ENCODE data around the gene IFNLR1. TPM values are rescaled to one million over a fixed set of nuclear protein-coding genes. Genes with fewer than 3 reads are reported as not detected.

The IFNLR1 gene
- total RNA-seq, 1 donor from 2014 or later, result 2.5 TPM

DNA sequence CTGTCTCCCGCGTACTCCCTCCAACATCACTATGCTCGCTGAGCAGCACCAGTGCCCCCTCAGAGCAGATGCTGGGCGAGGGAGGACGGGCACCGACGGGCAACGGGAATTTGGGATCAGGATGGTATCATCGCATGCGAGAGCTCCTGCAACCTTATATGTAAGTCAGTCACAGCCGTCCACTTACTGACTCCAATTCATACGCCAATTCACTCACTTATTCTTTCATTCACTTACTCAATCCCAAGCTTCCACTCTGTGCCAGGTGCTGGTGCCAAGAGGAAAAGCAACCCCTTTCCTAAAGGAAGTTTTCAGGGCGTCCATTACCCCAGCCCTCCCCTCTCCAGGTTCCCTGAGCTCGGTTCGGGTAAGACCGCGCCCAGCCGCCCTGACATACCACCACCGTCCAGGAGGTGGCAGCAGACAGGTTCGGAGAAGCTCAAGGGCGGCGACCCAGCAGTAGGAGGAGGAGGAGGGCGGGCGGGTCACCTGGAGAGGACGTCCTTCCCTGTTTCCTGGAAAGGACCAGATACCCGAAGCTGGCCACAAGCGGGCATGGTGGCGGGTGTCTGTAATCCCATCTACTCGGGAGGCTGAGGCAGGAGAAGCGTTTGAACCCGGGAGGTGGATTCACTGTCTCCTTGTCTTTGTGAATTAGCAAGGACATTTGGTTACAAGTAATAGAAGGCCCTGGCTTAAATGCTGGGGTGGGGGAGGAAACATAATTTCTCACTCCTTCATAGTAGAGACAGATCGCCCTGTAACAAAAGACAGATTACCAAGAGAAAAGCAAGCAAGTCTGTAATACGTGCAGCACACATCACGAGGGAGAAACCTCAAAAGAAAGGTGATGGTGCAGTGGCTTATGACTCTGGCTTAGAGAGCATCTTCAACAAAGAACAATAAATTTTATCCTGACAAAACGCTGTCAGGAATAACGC lies 36.6 kb downstream of the IFNLR1 start:
- intact Hi-C loops (cut with micrococcal nuclease), result loop anchor here (1.0 kb wide), 1 partner anchor 241 kb away; no protein-coding TSS in a partner anchor

DNA sequence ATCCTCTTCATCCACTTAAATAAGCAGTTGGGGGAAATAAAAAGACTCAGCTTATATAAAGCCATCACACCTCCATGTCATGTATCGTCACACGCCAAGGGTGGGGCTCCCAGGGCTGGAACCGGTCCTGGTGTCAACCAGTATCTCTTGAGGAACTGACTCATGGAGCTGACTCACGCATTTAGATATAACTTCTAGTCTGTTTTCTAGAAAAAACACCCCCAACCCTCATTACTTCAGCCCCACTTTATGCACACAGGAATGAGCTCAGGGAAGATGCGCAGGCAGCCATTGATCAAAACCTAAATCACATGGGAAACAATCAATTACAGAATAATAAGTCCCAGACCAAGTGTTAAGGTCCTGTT lies 37.2 kb downstream of the IFNLR1 start:
- intact Hi-C loops (cut with micrococcal nuclease), result loop anchor here (1.0 kb wide), 1 partner anchor 241 kb away; no protein-coding TSS in a partner anchor

DNA sequence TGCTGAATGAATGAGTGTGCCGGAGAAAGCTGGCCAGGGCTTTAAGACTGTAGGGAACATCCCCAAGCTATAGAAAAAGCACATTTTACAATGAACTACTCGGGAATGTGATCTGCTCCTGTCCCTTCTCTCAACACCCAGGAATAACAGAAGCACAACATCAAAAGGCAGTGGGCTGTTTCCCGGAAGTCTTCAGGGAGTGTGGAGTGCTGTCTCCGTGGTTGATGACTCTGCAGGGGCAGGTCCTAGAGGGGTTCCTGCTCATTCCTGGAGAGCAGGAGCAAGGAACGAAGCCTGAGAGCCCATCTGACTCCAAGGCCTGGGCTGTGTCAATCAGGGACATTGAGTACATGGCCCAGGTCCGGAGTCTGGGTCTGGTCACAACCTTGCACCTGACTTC lies 39.3 kb downstream of the IFNLR1 start:
- intact Hi-C loops (cut with micrococcal nuclease), result no loop called here

GRCh38 chr1:24147194-24147593 lies 39.9 kb downstream of the IFNLR1 start:
- intact Hi-C loops (cut with micrococcal nuclease), result no loop called here

DNA sequence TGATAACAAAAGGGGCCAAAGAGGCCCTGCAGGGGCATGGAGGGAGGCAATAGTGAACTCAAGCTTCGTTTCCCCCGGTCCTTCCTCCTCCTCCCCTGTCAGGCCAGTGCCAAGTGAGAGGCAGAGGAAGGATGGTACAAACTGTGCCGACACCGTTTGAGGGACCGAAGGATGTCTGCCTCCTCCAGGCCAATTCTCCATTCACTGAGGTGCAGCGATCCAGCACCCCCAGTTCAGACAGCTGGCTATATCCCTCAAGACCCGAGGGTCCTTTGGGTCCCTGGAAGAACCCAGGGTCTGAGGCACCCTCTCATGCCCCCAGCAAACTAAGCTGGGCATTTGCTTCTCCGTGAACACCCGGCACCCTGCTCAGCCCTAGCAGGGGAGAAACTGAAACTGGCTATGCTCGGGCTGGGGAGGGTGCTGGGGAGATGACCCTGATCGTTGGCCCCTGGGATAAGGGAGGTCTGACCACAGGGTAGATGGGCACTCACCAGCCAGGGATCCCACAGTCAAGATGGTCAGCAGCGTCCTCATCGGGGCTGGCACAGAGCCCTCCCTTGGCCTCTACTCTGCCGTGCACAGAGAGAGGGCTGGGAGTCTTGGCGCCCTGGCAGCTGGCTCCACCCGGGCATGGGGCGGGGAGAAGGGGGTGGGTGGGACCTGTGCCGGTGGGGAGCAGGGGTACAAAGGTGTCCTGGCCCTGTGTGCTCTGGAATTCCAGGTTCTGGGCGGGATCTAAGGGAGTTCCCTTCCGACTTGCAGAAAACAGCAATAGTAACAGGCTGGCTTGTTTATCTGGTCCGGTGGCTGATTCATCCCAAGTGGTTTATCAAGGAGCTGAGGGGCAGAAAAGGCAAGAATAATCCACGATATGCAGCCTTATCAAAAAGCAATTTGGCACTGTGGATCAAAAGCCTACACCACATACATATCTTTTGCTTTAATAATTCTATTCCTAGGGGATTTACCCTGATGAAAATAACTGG lies 44.2 kb downstream of the IFNLR1 start, which contains the start of gene IL22RA1:
TSS of gene IL22RA1 (minus strand) at position 595 of the 989 bp plus-strand sequence. CDS start at position 537, 58 bp downstream.
- intact Hi-C loops (cut with micrococcal nuclease), result no loop called here

DNA sequence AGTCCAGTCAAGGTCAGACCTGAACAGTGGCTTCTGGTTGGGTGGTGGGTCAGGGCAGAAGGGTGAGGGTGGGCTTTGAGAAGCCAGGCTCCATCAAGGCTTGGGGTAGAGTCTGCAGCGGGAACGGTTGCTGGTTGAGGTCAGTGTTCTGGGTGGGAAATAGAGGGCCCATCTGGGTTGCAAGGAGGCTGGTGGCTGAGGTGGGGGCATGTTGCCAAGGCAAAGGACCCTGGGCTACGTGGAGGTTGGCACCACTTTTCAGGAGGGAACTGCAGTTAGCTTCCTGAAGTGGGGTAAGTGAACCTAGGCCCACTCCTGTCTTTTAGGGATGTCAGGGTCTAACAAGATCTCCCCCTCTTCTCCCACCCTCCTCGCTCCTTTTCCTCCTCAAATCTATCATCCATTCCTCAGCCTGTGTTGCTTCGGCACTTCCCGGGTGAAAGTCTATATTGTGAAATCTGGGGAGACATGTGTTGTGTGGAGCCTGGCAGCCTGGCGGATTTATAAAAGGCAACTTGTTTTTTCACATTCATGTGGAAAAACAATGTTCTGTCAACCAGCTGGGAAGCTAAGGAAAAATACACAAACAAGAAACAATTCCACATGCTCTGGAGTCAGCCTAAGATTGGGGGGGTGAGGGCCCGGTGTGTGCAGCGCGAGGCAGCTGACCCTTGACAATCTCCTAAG lies 45.6 kb downstream of the IFNLR1 start:
- intact Hi-C loops (cut with micrococcal nuclease), result no loop called here

GRCh38 chr1:24140741-24141181 lies 46.3 kb downstream of the IFNLR1 start:
- intact Hi-C loops (cut with micrococcal nuclease), result no loop called here

DNA sequence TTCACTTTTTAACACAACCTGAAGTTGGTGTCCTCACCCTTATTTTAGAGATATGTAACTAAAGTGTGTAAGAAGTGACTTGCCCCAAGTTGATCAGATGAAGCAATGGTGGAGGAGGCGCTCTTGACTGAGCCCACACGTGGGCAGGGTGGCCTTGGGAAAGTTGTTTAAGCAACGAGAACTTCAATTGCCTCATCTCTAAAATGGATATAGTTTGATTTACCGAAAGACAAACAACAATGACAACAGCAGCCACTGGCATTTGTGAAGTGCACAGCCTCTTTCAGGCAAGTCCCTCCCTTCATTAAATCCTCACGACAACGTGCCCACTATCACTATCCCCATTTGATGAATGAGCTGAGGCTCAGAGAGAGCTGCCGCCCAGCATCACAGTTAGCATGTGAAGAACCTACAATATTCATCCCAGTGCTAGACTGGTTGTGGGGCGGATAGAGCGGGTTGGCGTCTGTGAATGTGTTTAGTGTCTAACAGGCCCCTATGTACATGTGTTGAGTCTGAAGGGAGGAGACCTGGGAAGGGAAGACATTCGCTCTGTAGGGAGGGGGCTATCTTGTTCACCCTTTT lies 47.2 kb downstream of the IFNLR1 start:
- intact Hi-C loops (cut with micrococcal nuclease), result no loop called here

GRCh38 chr1:24139222-24139489 lies 47.9 kb downstream of the IFNLR1 start:
- intact Hi-C loops (cut with micrococcal nuclease), result no loop called here

DNA sequence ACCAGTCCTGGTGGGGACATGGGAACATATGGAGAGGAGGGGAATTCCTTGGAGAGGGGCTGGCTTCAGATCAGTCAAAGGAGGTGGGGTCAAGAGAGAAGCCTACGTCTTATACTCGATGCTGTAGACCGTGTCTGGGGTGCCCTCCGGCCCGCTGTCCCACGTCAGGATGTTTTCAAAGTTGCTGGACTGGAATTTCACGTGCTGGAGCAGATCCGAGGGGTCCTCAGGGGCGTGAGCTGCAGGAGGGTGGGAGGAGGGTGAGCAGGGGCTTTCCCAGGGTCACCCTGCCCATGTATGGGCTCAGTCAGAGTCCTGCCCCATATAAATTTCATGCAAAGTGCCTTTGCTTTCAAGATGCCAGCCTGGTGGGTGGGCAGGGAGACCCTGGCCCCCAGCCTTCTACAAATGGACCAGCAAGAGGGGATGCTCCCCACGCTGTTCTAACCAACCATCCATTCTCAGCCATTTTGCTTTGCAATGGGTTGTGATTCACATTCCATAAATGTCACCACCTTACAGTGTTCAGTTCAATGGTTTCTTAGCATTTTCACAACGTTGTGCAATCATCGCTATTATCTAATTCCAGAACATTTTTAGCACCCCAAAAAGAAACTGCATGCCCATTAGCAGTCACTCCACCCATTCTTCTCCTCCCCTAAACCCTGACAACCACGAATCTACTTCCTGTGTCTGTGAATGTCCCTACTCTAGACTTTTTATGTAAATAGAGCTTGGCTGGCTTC lies 48.4 kb downstream of the IFNLR1 start:
- intact Hi-C loops (cut with micrococcal nuclease), result no loop called here

DNA sequence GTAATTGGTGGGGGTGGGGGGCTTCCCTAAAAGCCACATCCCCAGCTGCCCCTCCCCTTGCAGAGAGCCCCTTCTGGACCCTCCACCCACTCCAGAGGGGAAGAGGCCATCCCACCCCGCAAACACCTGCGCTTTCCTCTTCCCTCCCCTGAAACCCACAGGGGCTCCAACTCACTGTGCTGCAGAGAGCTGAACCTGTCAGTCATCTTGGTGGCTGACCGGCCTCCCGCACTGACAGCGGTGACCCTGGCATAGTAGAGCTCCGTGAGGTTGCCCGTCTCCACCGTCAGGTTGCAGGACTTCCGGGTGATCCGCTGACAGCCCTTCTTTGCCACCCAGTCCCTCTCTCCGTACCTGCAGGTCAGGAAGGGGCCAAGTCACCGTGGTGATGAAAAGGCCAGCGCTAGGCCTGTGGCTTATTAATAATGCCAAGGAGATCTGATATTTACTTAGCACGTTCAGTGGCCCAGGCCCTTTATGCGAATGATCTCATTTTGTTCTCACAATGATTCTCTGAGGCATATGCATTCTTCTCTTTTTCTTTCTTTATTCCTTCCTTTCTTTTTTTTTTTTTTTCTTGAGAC lies 50.0 kb downstream of the IFNLR1 start:
- intact Hi-C loops (cut with micrococcal nuclease), result no loop called here

GRCh38 chr1:24134376-24134775 lies 52.7 kb downstream of the IFNLR1 start:
- intact Hi-C loops (cut with micrococcal nuclease), result no loop called here

DNA sequence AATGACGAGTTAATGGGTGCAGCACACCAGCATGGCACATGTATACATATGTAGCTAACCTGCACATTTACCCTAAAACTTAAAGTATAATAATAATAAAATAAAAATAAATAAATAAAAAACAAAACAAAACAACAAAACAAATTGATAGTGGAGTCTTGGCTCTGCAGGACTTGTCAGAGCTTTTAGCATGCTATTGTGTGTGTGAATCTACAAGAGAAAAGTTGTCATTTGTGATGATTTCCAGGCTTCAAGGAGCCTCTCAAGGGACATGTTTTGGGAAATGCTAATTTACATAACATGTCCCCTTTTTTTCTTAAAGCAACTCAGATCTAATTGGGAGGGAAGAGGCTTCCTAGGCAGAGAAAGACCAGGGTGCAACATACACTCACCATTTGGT lies 53.3 kb downstream of the IFNLR1 start:
- intact Hi-C loops (cut with micrococcal nuclease), result no loop called here

DNA sequence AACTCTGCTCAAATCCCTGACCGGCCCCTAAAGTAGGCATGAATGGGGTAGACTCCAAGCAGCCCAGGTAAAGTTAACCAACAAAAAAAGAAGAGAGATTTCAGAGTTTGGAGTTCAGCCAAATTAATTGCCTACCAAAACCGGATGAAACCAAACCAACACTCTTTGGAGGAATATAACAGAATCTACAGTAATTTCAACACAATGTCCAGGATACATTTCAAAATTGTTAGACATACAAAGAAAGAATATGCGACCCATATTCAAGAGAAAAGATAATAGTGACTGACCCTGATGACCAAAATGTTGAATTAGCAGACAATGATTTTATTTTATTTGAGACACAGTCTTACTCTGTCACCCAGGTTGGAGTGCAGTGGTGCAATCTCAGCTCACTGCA lies 56.7 kb downstream of the IFNLR1 start:
- intact Hi-C loops (cut with micrococcal nuclease), result no loop called here

DNA sequence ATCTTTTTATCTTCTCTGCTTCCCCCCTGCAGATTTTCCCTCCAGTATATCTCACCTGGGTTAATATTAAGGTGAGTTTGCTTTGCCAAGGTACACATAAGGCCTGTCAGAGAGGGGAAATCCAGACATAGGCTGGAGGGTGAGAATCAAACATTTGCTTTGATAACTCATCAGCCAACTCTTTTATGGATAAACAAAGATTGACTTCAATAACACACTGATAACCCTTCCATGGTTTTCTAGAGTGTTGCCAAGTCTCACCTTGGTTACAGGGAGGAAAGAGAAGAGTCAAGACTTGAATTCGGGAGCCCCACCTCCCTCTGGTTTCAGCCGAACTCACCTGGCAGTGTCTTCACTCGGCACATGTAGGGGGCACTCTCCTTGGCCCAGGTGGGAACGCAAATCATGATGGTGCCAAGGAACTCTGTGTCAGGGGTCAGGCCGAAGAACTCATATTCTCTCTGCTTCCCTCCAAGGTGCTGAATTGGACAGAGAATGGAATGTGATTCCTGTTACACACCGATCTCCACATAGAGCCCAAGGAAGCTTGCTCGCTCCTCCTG lies 59.2 kb downstream of the IFNLR1 start:
- intact Hi-C loops (cut with micrococcal nuclease), result no loop called here

GRCh38 chr1:24127134-24127800 lies 59.8 kb downstream of the IFNLR1 start:
- intact Hi-C loops (cut with micrococcal nuclease), result no loop called here

DNA sequence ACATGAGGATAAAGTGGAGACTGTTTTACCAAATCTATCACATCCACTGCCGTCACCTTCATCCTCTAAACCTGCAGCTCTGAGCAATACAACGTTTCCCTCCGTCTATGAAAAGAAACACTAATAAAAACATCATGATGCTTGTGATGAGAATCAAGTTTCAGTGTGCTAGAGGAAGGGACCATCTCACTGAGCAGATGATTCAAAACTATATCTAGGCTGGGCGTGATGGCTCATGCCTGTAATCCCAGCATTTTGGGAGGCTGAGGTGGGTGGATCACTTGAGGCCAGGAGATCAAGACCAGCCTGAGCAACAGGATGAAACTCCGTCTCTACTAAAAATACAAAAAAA lies 60.4 kb downstream of the IFNLR1 start:
- intact Hi-C loops (cut with micrococcal nuclease), result no loop called here

DNA sequence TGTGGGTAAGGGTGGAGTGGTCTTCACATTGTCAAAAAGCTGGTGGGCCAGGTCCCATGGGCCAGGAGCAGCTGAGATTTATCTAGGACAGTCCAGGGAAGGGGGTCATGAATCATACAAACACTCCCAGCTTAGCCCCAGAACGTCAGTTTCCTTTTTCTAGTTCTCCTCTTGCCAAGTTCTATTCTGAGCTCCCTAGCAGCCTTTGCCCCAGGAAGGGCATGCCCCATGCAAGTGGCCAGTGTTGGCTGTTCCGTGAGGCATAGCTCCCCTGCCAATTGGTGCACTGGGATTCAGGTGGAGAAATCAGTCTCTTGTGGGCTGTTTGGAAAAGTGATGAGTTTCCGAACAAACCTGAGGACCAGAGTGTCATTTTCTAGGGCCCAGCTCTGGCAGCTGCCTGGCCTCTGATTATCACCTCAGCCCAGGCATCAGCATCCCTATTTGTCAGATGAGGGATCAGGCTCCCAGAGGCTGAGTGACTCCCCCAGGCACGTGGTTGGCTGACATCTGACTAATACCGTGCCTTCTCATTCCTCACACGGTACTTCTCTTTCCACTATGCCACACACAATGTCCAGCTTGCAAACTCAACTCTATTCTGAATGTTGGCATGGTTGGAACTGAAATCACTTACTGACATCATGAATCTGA lies 60.9 kb downstream of the IFNLR1 start:
- intact Hi-C loops (cut with micrococcal nuclease), result no loop called here

GRCh38 chr1:24125456-24125855 lies 61.6 kb downstream of the IFNLR1 start:
- intact Hi-C loops (cut with micrococcal nuclease), result no loop called here

Measured in T-helper 2 cell treated with Interferon-gamma antibody and Interleukin-4, amounts not matched to agents 100 ng/mL and 5 ng/mL, for 36 hours (primary cell).